Loucy (cell line): ENCODE measurements around the gene GNL3.
"Not testable (repeated sequence)": the region's sequence is repeated elsewhere in the genome, so short reads cannot be mapped to it uniquely, and the experiment has no call there.

Source experiments
- H2AFZ ChIP-seq: fragments of 200-600 bp; sonication (generic); 2 replicates; pipeline ENCODE4 v1.6.0; 2016; ENCODE audit warnings: antibody characterized with exemption, mild to moderate bottlenecking, low read length, moderate library complexity
- H3F3A ChIP-seq: fragments of 200-600 bp; 2 replicates; pipeline ENCODE4 v1.6.0; 2016; ENCODE audit warnings: antibody characterized with exemption, low read depth, mild to moderate bottlenecking
- H3K27me3 ChIP-seq: fragments of 200-600 bp; sonication (generic); 2 replicates; pipeline ENCODE4 v1.6.1; 2014; ENCODE audit warnings: low read length, mild to moderate bottlenecking; ENCODE audit not compliant: insufficient read depth, poor library complexity, severe bottlenecking
- H3K36me3 ChIP-seq: fragments of 200-600 bp; sonication (generic); 2 replicates; pipeline ENCODE4 v1.6.1; 2016; ENCODE audit warnings: low read length; ENCODE audit not compliant: insufficient read depth
- H3K4me1 ChIP-seq: fragments of 200-600 bp; sonication (generic); 2 replicates; pipeline ENCODE4 v1.5.1; 2014; ENCODE audit warnings: low read length, mild to moderate bottlenecking; ENCODE audit not compliant: insufficient read depth, poor library complexity, severe bottlenecking
- H3K4me2 ChIP-seq: fragments of 200-600 bp; sonication (generic); 2 replicates; pipeline ENCODE4 v1.6.0; 2014; ENCODE audit warnings: antibody characterized with exemption, low read length, low read depth, mild to moderate bottlenecking; ENCODE audit not compliant: poor library complexity, severe bottlenecking
- H3K4me3 ChIP-seq: fragments of 200-600 bp; sonication (generic); 2 replicates; pipeline ENCODE4 v1.5.1; 2014; ENCODE audit warnings: low read length, mild to moderate bottlenecking, mixed read lengths; ENCODE audit not compliant: poor library complexity, severe bottlenecking
- H3K79me2 ChIP-seq: fragments of 200-600 bp; sonication (generic); 2 replicates; pipeline ENCODE4 v1.6.1; 2014; ENCODE audit warnings: low read length; ENCODE audit not compliant: insufficient read depth
- H3K9ac ChIP-seq: fragments of 200-600 bp; sonication (generic); 2 replicates; pipeline ENCODE4 v1.6.0; 2014; ENCODE audit warnings: mild to moderate bottlenecking, low read depth, low read length, moderate library complexity; ENCODE audit not compliant: poor library complexity, severe bottlenecking
- H3K9me2 ChIP-seq: fragments of 200-600 bp; sonication (generic); replicated peaks from 2 replicates; pipeline ENCODE4 v1.6.1; 2016; ENCODE audit warnings: low read depth, low read length, mixed read lengths
- H3K9me3 ChIP-seq: fragments of 200-600 bp; sonication (generic); 2 replicates; pipeline ENCODE4 v1.6.1; 2014; ENCODE audit warnings: mild to moderate bottlenecking, antibody characterized with exemption, low read length, low read depth; ENCODE audit not compliant: insufficient read depth
- H4K20me1 ChIP-seq: fragments of 200-600 bp; sonication (generic); 2 replicates; pipeline ENCODE4 v1.6.0; 2014; ENCODE audit warnings: antibody characterized with exemption, low read length, mild to moderate bottlenecking; ENCODE audit not compliant: insufficient read depth, poor library complexity, severe bottlenecking
- CTCF ChIP-seq: fragments of 200-600 bp; sonication (generic); conservative IDR thresholded peaks from 2 replicates; pipeline ENCODE4 v1.5.1; 2014; ENCODE audit warnings: mild to moderate bottlenecking, antibody characterized with exemption, low read length
- EZH2phosphoT487 ChIP-seq: fragments of 200-600 bp; IDR thresholded peaks from 2 replicates; pipeline ENCODE4 v1.6.1; 2018; ENCODE audit warnings: antibody characterized with exemption, mild to moderate bottlenecking, moderate library complexity, borderline replicate concordance

GNL3 gene

GRCh38 chr3:52670621-52671521 lies 15.0 kb upstream of the GNL3 start:
- Histone ChIP-seq H2AFZ (no peak overlapping the region), H3K9me2 (no peaks in the 10 kb centered on the region), H3K27me3 (no peaks in the 10 kb centered on the region), H3K4me3 (peak overlapping the region; percentile 11), H3K36me3 (peaks cover 48% of the 10 kb centered on the region; the same call in 1 of the 2 replicates), H3K9ac (no peak overlapping the region), H3F3A (no peaks in the 10 kb centered on the region), H4K20me1 (no peaks in the 10 kb centered on the region), H3K79me2 (peaks cover 10% of the 10 kb centered on the region; the same call in 1 of the 2 replicates), H3K4me1 (peaks cover 20% of the 10 kb centered on the region), H3K9me3 (no peaks in the 10 kb centered on the region), H3K4me2 (peak overlapping the region; percentile 39)
- no peak for TF ChIP-seq EZH2phosphoT487
- no peak for TF ChIP-seq CTCF

- no peak overlapping the region for H3K9ac ChIP-seq
- peak overlapping the region; percentile 39 for H3K4me2 ChIP-seq
- peak overlapping the region; percentile 11 for H3K4me3 ChIP-seq
Measured at GRCh38 chr3:52671676-52672075, 14.2 kb upstream of the GNL3 start.

GRCh38 chr3:52676201-52676600 lies 9.6 kb upstream of the GNL3 start:
- not testable (repeated sequence) for H3K9ac ChIP-seq, H4K20me1 ChIP-seq, H3K9me2 ChIP-seq, H3K27me3 ChIP-seq, H3K4me2 ChIP-seq, H3K9me3 ChIP-seq, H2AFZ ChIP-seq, H3K4me3 ChIP-seq, H3F3A ChIP-seq
- Histone ChIP-seq H3K79me2 (peaks cover 41% of the 10 kb centered on the region), H3K36me3 (peaks cover 56% of the 10 kb centered on the region; the same call in 1 of the 2 replicates), H3K4me1 (peaks cover 34% of the 10 kb centered on the region)

More at GRCh38 chr3:52671676-52672075, 14.2 kb upstream of the GNL3 start:
- no peak for TF ChIP-seq EZH2phosphoT487
- no peak for TF ChIP-seq CTCF
- H3K36me3 ChIP-seq = peaks cover 48% of the 10 kb centered on the region; the same call in 1 of the 2 replicates
- H4K20me1 ChIP-seq = no peaks in the 10 kb centered on the region
- no peaks in the 10 kb centered on the region for H3K27me3 ChIP-seq
- no peaks in the 10 kb centered on the region for H3K9me3 ChIP-seq
- H3K4me1 ChIP-seq = peaks cover 20% of the 10 kb centered on the region
- no peaks in the 10 kb centered on the region for H3K9me2 ChIP-seq
- no peak overlapping the region for H2AFZ ChIP-seq
- H3F3A ChIP-seq = no peaks in the 10 kb centered on the region
- peaks cover 10% of the 10 kb centered on the region; the same call in 1 of the 2 replicates for H3K79me2 ChIP-seq
